ENCODE data around the gene AMPD3.
A peak's percentile ranks its signal among the peaks of the same experiment; 100 is the strongest.

The AMPD3 gene

DNA sequence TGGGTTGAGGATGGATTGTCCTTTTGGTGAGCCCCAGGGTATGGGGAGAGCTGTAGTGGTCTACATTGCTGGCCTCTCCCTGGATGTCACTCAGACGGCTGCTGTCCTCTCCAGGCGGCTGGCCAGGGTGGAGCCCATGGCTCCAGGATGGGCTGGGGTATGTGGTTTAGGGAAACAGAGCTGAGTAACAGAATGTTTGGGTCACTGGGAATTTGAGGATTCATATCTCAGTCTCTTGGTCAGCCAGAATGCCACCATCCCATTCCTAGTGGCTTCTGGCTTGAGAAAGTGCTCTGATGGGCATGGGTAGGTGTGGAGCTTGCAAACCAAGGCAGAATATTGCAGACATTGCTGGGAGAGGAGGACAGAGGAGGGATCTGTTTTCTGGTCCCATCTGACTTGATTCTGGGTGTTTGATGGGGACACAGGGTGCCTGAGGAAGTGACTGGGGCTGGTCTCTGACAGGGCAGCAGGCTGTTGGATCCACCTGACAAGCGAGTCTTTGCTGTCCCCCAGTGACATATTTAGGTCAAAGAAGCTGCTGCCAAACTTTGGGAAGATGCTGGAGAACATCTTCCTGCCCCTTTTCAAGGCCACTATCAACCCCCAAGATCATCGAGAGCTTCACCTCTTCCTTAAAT is 41.4 kb downstream of the AMPD3 start:
- TF ChIP-seq, protein P1, sequence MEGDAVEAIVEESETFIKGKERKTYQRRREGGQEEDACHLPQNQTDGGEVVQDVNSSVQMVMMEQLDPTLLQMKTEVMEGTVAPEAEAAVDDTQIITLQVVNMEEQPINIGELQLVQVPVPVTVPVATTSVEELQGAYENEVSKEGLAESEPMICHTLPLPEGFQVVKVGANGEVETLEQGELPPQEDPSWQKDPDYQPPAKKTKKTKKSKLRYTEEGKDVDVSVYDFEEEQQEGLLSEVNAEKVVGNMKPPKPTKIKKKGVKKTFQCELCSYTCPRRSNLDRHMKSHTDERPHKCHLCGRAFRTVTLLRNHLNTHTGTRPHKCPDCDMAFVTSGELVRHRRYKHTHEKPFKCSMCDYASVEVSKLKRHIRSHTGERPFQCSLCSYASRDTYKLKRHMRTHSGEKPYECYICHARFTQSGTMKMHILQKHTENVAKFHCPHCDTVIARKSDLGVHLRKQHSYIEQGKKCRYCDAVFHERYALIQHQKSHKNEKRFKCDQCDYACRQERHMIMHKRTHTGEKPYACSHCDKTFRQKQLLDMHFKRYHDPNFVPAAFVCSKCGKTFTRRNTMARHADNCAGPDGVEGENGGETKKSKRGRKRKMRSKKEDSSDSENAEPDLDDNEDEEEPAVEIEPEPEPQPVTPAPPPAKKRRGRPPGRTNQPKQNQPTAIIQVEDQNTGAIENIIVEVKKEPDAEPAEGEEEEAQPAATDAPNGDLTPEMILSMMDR (IDR thresholded peaks at IDR 0.05; ENCODE audit: low read depth, low read length): no peak
- DNase-seq (ENCODE audit: extremely low read depth, low read depth): no peak

DNA sequence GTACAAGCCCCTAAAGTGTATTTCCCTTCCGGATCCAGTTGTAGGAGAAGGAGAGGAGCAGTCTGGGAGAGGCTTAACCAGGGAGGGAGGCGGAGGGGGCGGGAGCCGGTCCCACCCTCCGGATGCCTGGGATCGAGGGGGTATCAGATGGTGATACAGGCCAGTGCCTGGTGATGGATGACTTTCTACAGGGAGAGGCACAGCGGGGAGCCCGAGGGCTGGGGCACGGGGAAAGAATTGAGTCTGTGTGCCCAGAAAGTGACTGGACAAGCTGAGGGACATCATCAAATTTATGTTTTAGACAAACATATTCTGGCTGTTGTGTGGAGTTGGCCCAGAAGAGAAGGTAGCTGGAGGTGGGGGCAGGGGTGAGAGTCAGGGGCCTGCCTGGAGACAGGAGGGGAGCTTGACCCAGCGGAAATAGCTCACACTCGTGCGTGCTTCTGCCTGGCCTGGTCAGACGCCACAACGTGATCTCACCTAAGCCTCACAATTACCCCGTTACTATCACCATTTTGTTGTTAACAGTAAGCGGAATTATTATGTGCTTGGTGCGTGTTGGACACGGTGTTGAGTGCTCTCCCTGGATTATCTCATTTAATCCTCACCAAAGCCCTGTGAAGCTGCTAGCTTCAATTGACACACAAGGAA is 42.4 kb downstream of the AMPD3 start:
- TF ChIP-seq, protein P1 (IDR thresholded peaks at IDR 0.05; ENCODE audit: low read depth, low read length): no peak
- no peak for DNase-seq (ENCODE audit: extremely low read depth, low read depth)

DNA sequence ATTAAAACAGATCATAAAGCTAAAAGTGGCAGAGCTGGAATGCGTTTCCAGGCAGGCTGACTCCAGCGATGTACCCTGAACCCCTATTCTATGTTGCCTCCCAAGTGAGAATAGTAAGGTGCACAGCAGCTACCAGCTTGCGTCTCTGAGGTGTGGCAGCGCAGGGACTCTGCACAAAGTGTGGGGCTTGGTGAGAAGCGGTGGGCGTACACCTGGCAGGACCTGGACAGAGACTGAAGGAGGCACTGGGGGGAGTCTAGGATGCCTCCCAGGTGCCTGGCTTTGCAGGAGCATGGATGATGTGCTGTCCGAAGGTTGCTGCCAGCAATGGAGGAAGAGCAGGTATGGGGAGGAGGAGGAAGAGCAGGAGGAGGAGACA is 42.9 kb downstream of the AMPD3 start:
- TF ChIP-seq, protein P1 (IDR thresholded peaks at IDR 0.05; ENCODE audit: low read depth, low read length): no peak
- no peak for DNase-seq (ENCODE audit: extremely low read depth, low read depth)

DNA sequence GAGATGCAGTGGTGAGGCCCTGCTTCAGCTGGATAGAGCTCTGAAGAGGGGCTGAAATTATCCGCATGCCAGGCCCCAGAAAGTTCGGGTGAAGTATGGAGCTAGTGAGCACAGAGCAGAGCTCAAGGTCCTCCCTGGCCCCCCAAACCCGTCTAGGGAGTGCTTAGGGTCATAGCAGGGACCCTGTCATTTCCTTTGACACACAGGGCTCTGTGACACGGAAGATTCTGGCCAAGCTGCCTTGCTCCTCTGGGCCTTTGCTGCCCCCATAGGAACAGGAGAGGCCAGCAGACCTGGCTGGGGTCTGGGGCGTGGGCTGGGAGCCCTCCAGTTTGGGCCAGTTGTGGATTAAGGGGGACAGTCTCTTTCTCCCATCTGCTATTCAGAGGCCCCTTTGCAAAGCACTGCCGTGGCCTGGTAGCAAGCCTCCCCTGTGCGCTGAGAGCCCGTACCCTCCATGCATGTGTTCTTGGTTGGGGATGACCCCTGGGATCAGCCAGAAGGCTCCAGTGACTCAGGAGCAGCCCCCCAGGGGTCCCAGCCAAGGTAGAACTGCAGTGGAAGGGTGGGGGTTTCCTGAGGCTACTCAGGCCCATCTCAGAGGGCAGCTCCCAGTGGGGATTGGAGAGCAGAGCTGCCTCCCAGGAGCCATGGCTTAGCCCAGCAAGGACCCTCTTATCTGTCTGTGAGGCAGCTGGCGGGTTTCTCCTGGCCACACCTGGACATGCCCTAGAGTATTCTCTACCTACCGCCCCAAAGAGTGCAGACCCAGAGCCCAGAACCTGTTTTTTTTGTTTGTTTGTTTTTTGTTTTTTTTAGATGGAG is 43.6 kb downstream of the AMPD3 start:
- no peak for DNase-seq (ENCODE audit: extremely low read depth, low read depth)
- TF ChIP-seq, protein P1 (IDR thresholded peaks at IDR 0.05; ENCODE audit: low read depth, low read length): no peak

DNA sequence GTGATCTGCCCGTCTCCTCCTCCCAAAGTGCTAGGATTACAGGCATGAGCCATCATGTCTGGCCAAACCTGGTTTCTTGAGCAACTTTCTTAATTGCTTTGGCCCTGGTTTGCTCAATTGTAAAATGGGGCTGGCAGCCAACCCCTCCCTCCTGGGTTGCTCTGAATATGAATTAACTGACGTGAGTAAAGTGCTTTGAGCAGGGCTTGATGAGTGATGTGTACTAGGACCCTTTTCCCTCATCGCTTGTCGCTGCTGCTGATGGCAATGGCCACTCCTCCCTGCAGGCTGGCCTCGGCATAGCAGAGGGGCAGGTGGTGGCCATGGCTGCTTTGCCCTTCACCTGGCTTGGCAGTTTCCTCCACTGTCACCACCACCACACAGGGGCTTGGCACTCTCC is 44.4 kb downstream of the AMPD3 start:
- peak; percentile 23 for DNase-seq (ENCODE audit: extremely low read depth, low read depth)
- TF ChIP-seq, protein P1 (IDR thresholded peaks at IDR 0.05; ENCODE audit: low read depth, low read length): no peak

DNA sequence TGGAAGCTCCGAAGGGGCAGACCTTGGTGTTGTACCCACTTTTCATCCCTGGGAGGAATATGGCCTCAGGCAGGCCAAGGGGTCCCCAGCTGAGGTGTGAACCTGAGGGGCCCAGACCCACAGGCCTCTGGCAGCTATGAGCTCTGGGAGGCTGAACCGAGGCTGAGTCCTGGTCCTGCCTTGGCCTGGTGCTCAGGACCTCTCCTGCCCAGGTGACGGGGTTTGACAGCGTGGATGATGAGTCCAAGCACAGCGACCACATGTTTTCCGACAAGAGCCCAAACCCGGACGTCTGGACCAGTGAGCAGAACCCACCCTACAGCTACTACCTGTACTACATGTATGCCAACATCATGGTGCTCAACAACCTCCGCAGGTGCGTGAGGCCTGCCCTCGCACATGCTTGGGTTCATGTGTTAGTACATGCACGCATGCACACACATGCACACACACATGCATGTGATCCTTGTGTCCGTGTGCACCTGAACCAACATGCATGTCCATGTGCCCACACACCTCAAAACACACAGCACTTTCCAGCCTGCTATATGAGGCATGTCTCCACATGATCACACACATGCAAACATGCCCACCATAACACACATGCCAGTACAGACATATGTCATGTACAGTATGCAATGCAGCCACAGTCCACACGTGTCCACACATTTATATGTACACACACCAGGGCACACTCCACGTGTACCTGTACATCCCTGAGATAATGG is 45.0 kb downstream of the AMPD3 start:
- no peak for DNase-seq (ENCODE audit: extremely low read depth, low read depth)
- TF ChIP-seq, protein P1 (IDR thresholded peaks at IDR 0.05; ENCODE audit: low read depth, low read length): no peak
